HG02870 (cell line): ENCODE data around the gene CCDC8.

Source experiments
- ATAC-seq: cut with Tn5 transposase; IDR thresholded peaks from one replicate; pipeline ENCODE4 v1.9.1; 2021; ENCODE audit warnings: mild to moderate bottlenecking, moderate library complexity; ENCODE audit not compliant: unreplicated experiment

The CCDC8 gene

GRCh38 chr19:46361915-46362314, 51.4 kb downstream of the CCDC8 start:
- no peak for ATAC-seq
